Measurements from ENCODE around the gene RGCC.

Gene RGCC

GRCh38 chr13:41516760-41517159 lies 59.4 kb downstream of the RGCC start:
- DNase-seq: no peak
- Mint-ChIP-seq H3K27me3 (no peaks in the 10 kb centered on the region), H3K9me3 (no peaks in the 10 kb centered on the region), H3K4me1 (ENCODE audit: low read depth in 2 of 2) (peaks cover 0 to 4% of the 10 kb centered on the region in 2 donors), H3K27ac (no peak overlapping the region), H3K36me3 (ENCODE audit: insufficient read depth) (no peaks in the 10 kb centered on the region), H3K4me3 (no peak overlapping the region)
- no peak for ATAC-seq (replicated peaks)

- DNase-seq (no peak), ATAC-seq (replicated peaks) (no peak)
- no peaks in the 10 kb centered on the region for H3K9me3 Mint-ChIP-seq
- no peak overlapping the region for H3K27ac Mint-ChIP-seq
- no peaks in the 10 kb centered on the region for H3K36me3 Mint-ChIP-seq (ENCODE audit: insufficient read depth)
- no peaks in the 10 kb centered on the region for H3K4me1 Mint-ChIP-seq (ENCODE audit: low read depth in 2 of 2)
- H3K27me3 Mint-ChIP-seq: no peaks in the 10 kb centered on the region
- no peak overlapping the region for H3K4me3 Mint-ChIP-seq
These were observed 62.8 kb downstream of the RGCC start for GRCh38 chr13:41520016-41520659.

All from effector memory CD8-positive, alpha-beta T cell (primary cell).